AG08395 (cell line): ENCODE results near the gene KRCC1.
A peak's percentile ranks its signal among the peaks of the same experiment; 100 is the strongest.
"Not testable (repeated sequence)": the region's sequence is repeated elsewhere in the genome, so short reads cannot be mapped to it uniquely, and the experiment has no call there.

Experiments
- DNase-seq: peaks from one replicate; pipeline ENCODE4 v3.0.0; 2012; ENCODE audit warnings: mixed read lengths, low spot score

Gene KRCC1

GRCh38 chr2:88074854-88075292 is 19.3 kb upstream of the KRCC1 start:
- DNase-seq, result peak; percentile 43

GRCh38 chr2:88074150-88074549 is 18.6 kb upstream of the KRCC1 start:
- no peak for DNase-seq

GRCh38 chr2:88071365-88071764 is 15.8 kb upstream of the KRCC1 start:
- no peak for DNase-seq

GRCh38 chr2:88070055-88070454 is 14.5 kb upstream of the KRCC1 start:
- DNase-seq, result no peak

GRCh38 chr2:88069117-88069516 is 13.5 kb upstream of the KRCC1 start:
- no peak for DNase-seq

GRCh38 chr2:88068044-88068443 is 12.5 kb upstream of the KRCC1 start:
- no peak for DNase-seq

GRCh38 chr2:88067598-88067997 is 12.0 kb upstream of the KRCC1 start, which contains the start of gene SMYD1:
SMYD1 (plus strand) TSS chr2:88067825; CDS start chr2:88067865, 40 bp downstream.
- no peak for DNase-seq

- no peak for DNase-seq
Observed at GRCh38 chr2:88067189-88067588, 11.6 kb upstream of the KRCC1 start.

GRCh38 chr2:88066543-88066942 is 11.0 kb upstream of the KRCC1 start:
- DNase-seq, result no peak

GRCh38 chr2:88061295-88061694 is 5.7 kb upstream of the KRCC1 start:
- DNase-seq, result no peak

- no peak for DNase-seq
Observed at GRCh38 chr2:88060907-88061275, 5.3 kb upstream of the KRCC1 start.

- peak; percentile 57 for DNase-seq
Observed at GRCh38 chr2:88059979-88060906, 4.7 kb upstream of the KRCC1 start.

GRCh38 chr2:88058191-88058590 is 2.6 kb upstream of the KRCC1 start:
- DNase-seq, result no peak

- no peak for DNase-seq
Observed at GRCh38 chr2:88057437-88057844, 1.9 kb upstream of the KRCC1 start.

GRCh38 chr2:88054782-88055370 is 707 bp downstream of the KRCC1 start:
- peak; percentile 32 for DNase-seq

- no peak for DNase-seq
Observed at GRCh38 chr2:88053934-88054781, 1.4 kb downstream of the KRCC1 start.

- DNase-seq, result peak; percentile 52
Observed at GRCh38 chr2:88053296-88053695, 2.3 kb downstream of the KRCC1 start.

- no peak for DNase-seq
Observed at GRCh38 chr2:88051792-88052191, 3.8 kb downstream of the KRCC1 start.

GRCh38 chr2:88049622-88050021 is 6.0 kb downstream of the KRCC1 start:
- DNase-seq, result no peak

- no peak for DNase-seq
Observed at GRCh38 chr2:88048541-88048940, 7.0 kb downstream of the KRCC1 start.

GRCh38 chr2:88045561-88045960 is 10.0 kb downstream of the KRCC1 start:
- DNase-seq, result not testable (repeated sequence)

GRCh38 chr2:88042476-88042875 is 13.1 kb downstream of the KRCC1 start:
- DNase-seq, result no peak
